NT2/D1 (cell line): ENCODE data around the gene FER.

Experiments used
- SUZ12 ChIP-seq: IDR thresholded peaks from 2 replicates; pipeline ENCODE4 v1.6.1; 2011; ENCODE audit not compliant: insufficient read length, insufficient read depth; ENCODE audit errors: extremely low read depth
- YY1 ChIP-seq: IDR thresholded peaks from 2 replicates; pipeline ENCODE4 v1.6.1; 2011; ENCODE audit not compliant: insufficient read length, insufficient read depth
- ZNF274 ChIP-seq: IDR thresholded peaks from 2 replicates; pipeline ENCODE4 v1.6.1; 2011; ENCODE audit warnings: mild to moderate bottlenecking, low read depth, low read length

DNA sequence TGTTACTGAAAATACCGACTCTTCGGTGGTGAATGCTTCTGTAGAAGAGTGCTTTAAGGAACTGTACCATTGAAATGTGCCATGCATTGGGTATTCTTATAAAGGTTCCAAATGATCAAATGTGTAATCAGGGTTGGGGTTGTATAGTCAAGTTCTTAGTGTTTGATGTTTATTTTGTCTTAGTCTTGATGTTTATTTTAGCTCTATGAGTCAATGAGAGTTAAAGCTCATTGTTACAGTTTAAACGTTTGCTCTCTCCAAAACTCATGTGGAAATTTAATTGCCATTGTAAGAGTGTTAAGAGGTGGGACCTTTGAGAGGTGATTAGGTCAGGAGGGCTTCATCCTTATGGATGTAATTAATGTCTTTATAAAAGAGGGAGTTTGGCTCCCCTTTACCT is 153.0 kb downstream of the FER start:
- TF ChIP-seq SUZ12: no peak
- no peak for TF ChIP-seq YY1
- TF ChIP-seq ZNF274: no peak
